WTC11 (cell line): ENCODE data around the gene RYR2. TPM values are rescaled to one million over a fixed set of nuclear protein-coding genes. Genes with fewer than 3 reads are reported as not detected.
A peak's percentile ranks its signal among the peaks of the same experiment; 100 is the strongest.

Experiments used
- ATAC-seq: fragments of 200-7000 bp; cut with Tn5 transposase; 2 replicates; pipeline ENCODE4 v1.10.0; 2021; ENCODE audit warnings: mild to moderate bottlenecking, moderate library complexity
- CTCF ChIA-PET: fragments of 300-600 bp; sonication (Branson Sonifier 250); formaldehyde crosslinking; loops from one replicate; lab custom pipeline; 2021; ENCODE audit warnings: antibody characterized with exemption; lab: Charles Lee
- POLR2A ChIA-PET: fragments of 350-600 bp; sonication (Branson Sonifier 250); formaldehyde crosslinking; loops from one replicate; lab custom pipeline; 2021; ENCODE audit warnings: antibody characterized with exemption; lab: Charles Lee
- DNase-seq: peaks from one replicate; pipeline ENCODE4 v3.0.0; 2021; ENCODE audit warnings: low spot score
- H3K27ac Mint-ChIP-seq: 2 replicates; pipeline ENCODE4 v1.8.0; 2021; ENCODE audit warnings: mixed read lengths
- H3K27me3 Mint-ChIP-seq: 2 replicates; pipeline ENCODE4 v1.8.0; 2021; ENCODE audit warnings: low read depth, mild to moderate bottlenecking, moderate library complexity, mixed read lengths
- H3K36me3 Mint-ChIP-seq: 2 replicates; pipeline ENCODE4 v1.8.0; 2021; ENCODE audit warnings: mixed read lengths
- H3K4me1 Mint-ChIP-seq: 2 replicates; pipeline ENCODE4 v1.8.0; 2022; ENCODE audit warnings: mixed read lengths
- H3K4me3 Mint-ChIP-seq: 2 replicates; pipeline ENCODE4 v1.8.0; 2021; ENCODE audit warnings: mild to moderate bottlenecking, moderate library complexity, mixed read lengths
- H3K9me3 Mint-ChIP-seq: 2 replicates; pipeline ENCODE4 v1.8.0; 2021; ENCODE audit warnings: mixed read lengths
- CDX4 ChIP-seq: fragments of 250-450 bp; sonication (Bioruptor Pico); IDR thresholded peaks from 2 replicates; pipeline ENCODE4 v1.9.0; 2021; ENCODE audit warnings: moderate library complexity, mild to moderate bottlenecking, inconsistent platforms, borderline replicate concordance
- FOXJ3 ChIP-seq: sonication (generic); formaldehyde crosslinking; IDR thresholded peaks from 2 replicates; pipeline ENCODE4 v1.9.0; 2021; ENCODE audit warnings: missing genetic modification reagents, mild to moderate bottlenecking, borderline replicate concordance
- MLX ChIP-seq: sonication (generic); formaldehyde crosslinking; IDR thresholded peaks from 2 replicates; pipeline ENCODE4 v1.8.1; 2023; ENCODE audit warnings: mild to moderate bottlenecking, missing genetic modification reagents, moderate library complexity
- NFATC4 ChIP-seq: fragments of 250-450 bp; sonication (Bioruptor Pico); IDR thresholded peaks from 2 replicates; pipeline ENCODE4 v1.9.0; 2021; ENCODE audit warnings: mild to moderate bottlenecking
- NR2C2 ChIP-seq: sonication (generic); formaldehyde crosslinking; IDR thresholded peaks from 2 replicates; pipeline ENCODE4 v1.8.0; 2022; ENCODE audit warnings: mild to moderate bottlenecking, missing genetic modification reagents
- PRDM15 ChIP-seq: sonication (generic); formaldehyde crosslinking; IDR thresholded peaks from 2 replicates; pipeline ENCODE4 v1.8.0; 2022; ENCODE audit warnings: missing genetic modification reagents
- USF1 ChIP-seq: sonication (generic); formaldehyde crosslinking; IDR thresholded peaks from 2 replicates; pipeline ENCODE4 v1.8.0; 2022; ENCODE audit warnings: mild to moderate bottlenecking, missing genetic modification reagents
- USF2 ChIP-seq: sonication (generic); formaldehyde crosslinking; IDR thresholded peaks from 2 replicates; pipeline ENCODE4 v1.8.1; 2023; ENCODE audit warnings: mild to moderate bottlenecking, missing genetic modification reagents, moderate library complexity
- ZNF232 ChIP-seq: sonication (generic); formaldehyde crosslinking; IDR thresholded peaks from 2 replicates; pipeline ENCODE4 v1.8.0; 2022; ENCODE audit warnings: mild to moderate bottlenecking, missing genetic modification reagents
- ZNF396 ChIP-seq: fragments of 250-450 bp; sonication (Bioruptor Pico); IDR thresholded peaks from 2 replicates; pipeline ENCODE4 v1.8.0; 2021; ENCODE audit warnings: mild to moderate bottlenecking, moderate library complexity, borderline replicate concordance
- ZNF423 ChIP-seq: fragments of 250-450 bp; sonication (Bioruptor Pico); IDR thresholded peaks from 2 replicates; pipeline ENCODE4 v2.1.2; 2022; ENCODE audit warnings: mild to moderate bottlenecking, moderate library complexity
- ZNF425 ChIP-seq: fragments of 250-450 bp; sonication (Bioruptor Pico); conservative IDR thresholded peaks from 2 replicates; pipeline ENCODE4 v1.9.0; 2021; ENCODE audit warnings: mild to moderate bottlenecking
- total RNA-seq: library from RNA; stranded (reverse); gene quantifications from 3 replicates; pipeline ENCODE4 v1.2.3, GENCODE V29; 2021

The RYR2 gene
- total RNA-seq, 1 experiment from 2014 or later = 7.9 TPM

- peaks cover 31% of the 10 kb centered on the region for H3K4me1 Mint-ChIP-seq
- DNase-seq (no peak), ATAC-seq (no peak)
- CTCF ChIA-PET = no interaction called here
- no peak overlapping the region for H3K4me3 Mint-ChIP-seq
- H3K9me3 Mint-ChIP-seq = no peaks in the 10 kb centered on the region
- peaks cover 3% of the 10 kb centered on the region; the same call in 1 of the 2 replicates for H3K36me3 Mint-ChIP-seq
- TF ChIP-seq ZNF232 (CRISPR knock-in tag) (no peak), CDX4 (no peak), NR2C2 (CRISPR knock-in tag) (no peak)
- H3K27me3 Mint-ChIP-seq = no peaks in the 10 kb centered on the region
- POLR2A ChIA-PET = no interaction called here
- no peak overlapping the region for H3K27ac Mint-ChIP-seq
Observed at GRCh38 chr1:237390823-237391222, 348.8 kb downstream of the RYR2 start.

- Mint-ChIP-seq H3K4me1 (peaks cover 39% of the 10 kb centered on the region), H3K27ac (peak overlapping the region; percentile 29; the same call in 1 of the 2 replicates), H3K9me3 (peaks cover 9% of the 10 kb centered on the region), H3K36me3 (peaks cover 21% of the 10 kb centered on the region), H3K27me3 (no peaks in the 10 kb centered on the region), H3K4me3 (no peak overlapping the region)
- TF ChIP-seq USF2 (peak; percentile 78), ZNF425 (no peak), FOXJ3 (CRISPR knock-in tag) (no peak), ZNF396 (no peak), PRDM15 (CRISPR knock-in tag) (no peak), ZNF423 (no peak), USF1 (CRISPR knock-in tag) (peak; percentile 71)
- DNase-seq (no peak), ATAC-seq (peak; percentile 71)
- CTCF ChIA-PET = interaction anchor here (1.6 to 2.0 kb wide), 2 partner anchors 169 to 512 kb away, joined by 3 to 14 read pairs; no protein-coding TSS in a partner anchor
- POLR2A ChIA-PET = no interaction called here
Observed at GRCh38 chr1:237393632-237394031, 351.6 kb downstream of the RYR2 start.

GRCh38 chr1:237394281-237394680, 352.3 kb downstream of the RYR2 start:
- peak overlapping the region; percentile 47; the same call in 1 of the 2 replicates for H3K27ac Mint-ChIP-seq
- peaks cover 27% of the 10 kb centered on the region for H3K36me3 Mint-ChIP-seq
- TF ChIP-seq MLX (CRISPR knock-in tag) (no peak), NFATC4 (CRISPR knock-in tag) (no peak)
- TF ChIP-seq, all 79 proteins: peak for 0
- H3K4me3 Mint-ChIP-seq = no peak overlapping the region
- CTCF ChIA-PET = interaction anchor here (1.6 to 2.0 kb wide), 2 partner anchors 168 to 513 kb away, joined by 3 to 14 read pairs; no protein-coding TSS in a partner anchor
- ATAC-seq (no peak), DNase-seq (no peak)
- peaks cover 16% of the 10 kb centered on the region for H3K9me3 Mint-ChIP-seq
- H3K4me1 Mint-ChIP-seq = peaks cover 39% of the 10 kb centered on the region
- POLR2A ChIA-PET = no interaction called here
- no peaks in the 10 kb centered on the region for H3K27me3 Mint-ChIP-seq
